NCI-H1105 treated with DMSO at 0.1 percent for 48 hours (cell line): ENCODE measurements around the gene UBIAD1.
"Not testable (repeated sequence)": the region's sequence is repeated elsewhere in the genome, so short reads cannot be mapped to it uniquely, and the experiment has no call there.

Source experiments
- DNase-seq: peaks from one replicate; lab custom pipeline; 2025; lab: John Stamatoyannopoulos, UW

Gene UBIAD1

GRCh38 chr1:11280719-11281376, 7.8 kb downstream of the UBIAD1 start:
- DNase-seq = peak; percentile 27

GRCh38 chr1:11281518-11282331, 8.7 kb downstream of the UBIAD1 start:
- peak; percentile 81 for DNase-seq

GRCh38 chr1:11283151-11283550, 10.2 kb downstream of the UBIAD1 start:
- DNase-seq = no peak

GRCh38 chr1:11284784-11285183, 11.8 kb downstream of the UBIAD1 start:
- DNase-seq = no peak

- peak; percentile 17 for DNase-seq
Measured at GRCh38 chr1:11285883-11286734, 13.1 kb downstream of the UBIAD1 start.

GRCh38 chr1:11286735-11287410, 13.9 kb downstream of the UBIAD1 start:
- DNase-seq = no peak

GRCh38 chr1:11289064-11289463, 16.1 kb downstream of the UBIAD1 start:
- DNase-seq = no peak

- no peak for DNase-seq
Measured at GRCh38 chr1:11291049-11291448, 18.1 kb downstream of the UBIAD1 start.

GRCh38 chr1:11293856-11294255, 20.9 kb downstream of the UBIAD1 start:
- DNase-seq = no peak

GRCh38 chr1:11294951-11295350, 22.0 kb downstream of the UBIAD1 start:
- DNase-seq = no peak

- DNase-seq = no peak
Measured at GRCh38 chr1:11295905-11296304, 22.9 kb downstream of the UBIAD1 start.

- not testable (repeated sequence) for DNase-seq
Measured at GRCh38 chr1:11297774-11298173, 24.8 kb downstream of the UBIAD1 start.

GRCh38 chr1:11298390-11299224, 25.6 kb downstream of the UBIAD1 start:
- no peak for DNase-seq

- DNase-seq = no peak
Measured at GRCh38 chr1:11299225-11299574, 26.2 kb downstream of the UBIAD1 start.

GRCh38 chr1:11301601-11302000, 28.6 kb downstream of the UBIAD1 start:
- no peak for DNase-seq

GRCh38 chr1:11302366-11302765, 29.4 kb downstream of the UBIAD1 start:
- no peak for DNase-seq

- not testable (repeated sequence) for DNase-seq
Measured at GRCh38 chr1:11305516-11305915, 32.5 kb downstream of the UBIAD1 start.

- no peak for DNase-seq
Measured at GRCh38 chr1:11307852-11308251, 34.9 kb downstream of the UBIAD1 start.

- DNase-seq = no peak
Measured at GRCh38 chr1:11308699-11309224, 35.8 kb downstream of the UBIAD1 start.

- DNase-seq = no peak
Measured at GRCh38 chr1:11309385-11309784, 36.4 kb downstream of the UBIAD1 start.
